ENCODE data around the gene GNL3. TPM values are rescaled to one million over a fixed set of nuclear protein-coding genes. Genes with fewer than 3 reads are reported as not detected.

The GNL3 gene
- total RNA-seq, 1 donor from 2014 or later: 145 TPM

- ATAC-seq (ENCODE audit: low read depth): no peak
Measured at GRCh38 chr3:52739730-52740129, 53.9 kb downstream of the GNL3 start.

GRCh38 chr3:52742418-52743041 lies 56.7 kb downstream of the GNL3 start:
- peaks cover 67% of the 10 kb centered on the region for H3K36me3 Mint-ChIP-seq (ENCODE audit: low read depth)

More at GRCh38 chr3:52739730-52740129, 53.9 kb downstream of the GNL3 start:
- no peaks in the 10 kb centered on the region for H3K4me1 Mint-ChIP-seq
- no peak for DNase-seq
- no peak overlapping the region for H3K27ac Mint-ChIP-seq
- no peak overlapping the region for H3K4me3 Mint-ChIP-seq
- no peaks in the 10 kb centered on the region for H3K9me3 Mint-ChIP-seq
- ChIA-PET POLR2A (no interaction called here), CTCF (no interaction called here)
- H3K36me3 Mint-ChIP-seq (ENCODE audit: low read depth): peaks cover 69% of the 10 kb centered on the region
- no peaks in the 10 kb centered on the region for H3K27me3 Mint-ChIP-seq
- TF ChIP-seq CTCF (IDR thresholded peaks at IDR 0.05): no peak
- intact Hi-C loops (cut with micrococcal nuclease): no loop called here

GRCh38 chr3:52743152-52743551 lies 57.3 kb downstream of the GNL3 start:
- intact Hi-C loops (cut with micrococcal nuclease): loop anchor here (2.0 kb wide), 1 partner anchor 244 kb away; no protein-coding TSS in a partner anchor
- H3K27me3 Mint-ChIP-seq: no peaks in the 10 kb centered on the region
- ChIA-PET CTCF (interaction anchor here (0.9 to 1.0 kb wide), 3 partner anchors 55 to 190 kb away, joined by 3 to 4 read pairs (median 3); no protein-coding TSS in a partner anchor), POLR2A (no interaction called here)
- no peak overlapping the region for H3K4me3 Mint-ChIP-seq
- no peak overlapping the region for H3K27ac Mint-ChIP-seq
- TF ChIP-seq CTCF (IDR thresholded peaks at IDR 0.05): no peak
- no peak for DNase-seq
- ATAC-seq (ENCODE audit: low read depth): no peak
- no peaks in the 10 kb centered on the region for H3K4me1 Mint-ChIP-seq
- H3K36me3 Mint-ChIP-seq (ENCODE audit: low read depth): peaks cover 66% of the 10 kb centered on the region
- no peaks in the 10 kb centered on the region for H3K9me3 Mint-ChIP-seq

More at GRCh38 chr3:52742418-52743041, 56.7 kb downstream of the GNL3 start:
- TF ChIP-seq CTCF (IDR thresholded peaks at IDR 0.05): peak; percentile 43
- CTCF ChIA-PET: interaction anchor here (1.0 kb wide), 2 partner anchors 78 to 331 kb away, joined by 3 to 6 read pairs; no protein-coding TSS in a partner anchor
- no peak overlapping the region for H3K4me3 Mint-ChIP-seq
- ATAC-seq (ENCODE audit: low read depth) (peak; percentile 45), DNase-seq (no peak)
- no peak overlapping the region for H3K27ac Mint-ChIP-seq
- intact Hi-C loops (cut with micrococcal nuclease): loop anchor here (1.0 to 2.0 kb wide), 5 partner anchors 57 to 330 kb away; no protein-coding TSS in a partner anchor
- no peaks in the 10 kb centered on the region for H3K9me3 Mint-ChIP-seq
- no peaks in the 10 kb centered on the region for H3K4me1 Mint-ChIP-seq
- H3K27me3 Mint-ChIP-seq: no peaks in the 10 kb centered on the region
- POLR2A ChIA-PET: no interaction called here

DNA sequence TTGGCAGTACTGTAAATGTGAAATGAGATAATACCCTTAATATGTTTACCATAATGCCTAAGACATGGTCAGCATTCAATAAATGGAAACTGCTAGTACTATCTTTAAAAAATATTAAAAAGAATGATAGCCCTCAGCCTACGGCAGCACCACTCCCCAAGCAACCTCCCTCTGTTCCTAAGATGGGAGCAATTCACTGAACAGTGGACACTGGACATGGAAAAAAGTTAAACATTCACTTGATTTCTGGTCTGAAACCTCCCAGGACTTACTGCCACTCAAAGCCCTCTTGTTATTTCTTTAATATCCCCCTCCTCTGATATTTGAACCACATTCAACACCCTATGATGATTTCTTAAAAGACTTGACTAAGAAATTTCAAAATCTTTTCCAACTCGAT lies 57.9 kb downstream of the GNL3 start:
- Mint-ChIP-seq H3K27ac (no peak overlapping the region), H3K4me3 (no peak overlapping the region), H3K27me3 (no peaks in the 10 kb centered on the region), H3K4me1 (no peaks in the 10 kb centered on the region), H3K36me3 (ENCODE audit: low read depth) (peaks cover 67% of the 10 kb centered on the region), H3K9me3 (no peaks in the 10 kb centered on the region)
- ChIA-PET CTCF (interaction anchor here (0.9 to 1.0 kb wide), 3 partner anchors 55 to 190 kb away, joined by 3 to 4 read pairs (median 3); no protein-coding TSS in a partner anchor), POLR2A (no interaction called here)
- intact Hi-C loops (cut with micrococcal nuclease): loop anchor here (2.0 kb wide), 1 partner anchor 243 kb away; no protein-coding TSS in a partner anchor
- no peak for TF ChIP-seq CTCF (IDR thresholded peaks at IDR 0.05)
- ATAC-seq (ENCODE audit: low read depth) (no peak), DNase-seq (no peak)

Other genes starting within 250 kb of the GNL3 start
- not detected in 2 replicates for gene SEMA3G, start 240.9 kb upstream of the GNL3 start, total RNA-seq
- gene TNNC1, start 232.0 kb upstream of the GNL3 start, total RNA-seq: 0.32 TPM in 1 of 2 replicates, not detected in the other
- 79.6 and 89.5 TPM in 2 replicates for gene NISCH, start 230.4 kb upstream of the GNL3 start, total RNA-seq
- gene STAB1, start 190.7 kb upstream of the GNL3 start, total RNA-seq: 0.64 and 0.71 TPM in 2 replicates
- gene NT5DC2, start 152.2 kb upstream of the GNL3 start, total RNA-seq: 9.5 and 9.9 TPM in 2 replicates
- gene UQCC5, start 149.4 kb upstream of the GNL3 start, total RNA-seq: 11.7 and 13.6 TPM in 2 replicates
- gene PBRM1, start 119 bp upstream of the GNL3 start, total RNA-seq: 60.0 and 62.1 TPM in 2 replicates
- 20.4 and 22.2 TPM in 2 replicates for gene GLT8D1, start 19.8 kb downstream of the GNL3 start, total RNA-seq
- 78.0 and 79.4 TPM in 2 replicates for gene SPCS1, start 20.1 kb downstream of the GNL3 start, total RNA-seq
- gene NEK4, start 84.9 kb downstream of the GNL3 start, total RNA-seq: 23.0 and 24.5 TPM in 2 replicates
- 0.42 and 0.80 TPM in 2 replicates for gene ITIH1, start 91.6 kb downstream of the GNL3 start, total RNA-seq
- gene ITIH3, start 108.8 kb downstream of the GNL3 start, total RNA-seq: not detected in 2 replicates
- 15.4 and 15.7 TPM in 2 replicates for gene ITIH4, start 144.6 kb downstream of the GNL3 start, total RNA-seq
- 0.83 and 1.6 TPM in 2 replicates for gene MUSTN1, start 149.0 kb downstream of the GNL3 start, total RNA-seq
- 20.8 and 25.8 TPM in 2 replicates for gene STIMATE, start 211.5 kb downstream of the GNL3 start, total RNA-seq